ENCODE results near the gene SPATA17.

DNA sequence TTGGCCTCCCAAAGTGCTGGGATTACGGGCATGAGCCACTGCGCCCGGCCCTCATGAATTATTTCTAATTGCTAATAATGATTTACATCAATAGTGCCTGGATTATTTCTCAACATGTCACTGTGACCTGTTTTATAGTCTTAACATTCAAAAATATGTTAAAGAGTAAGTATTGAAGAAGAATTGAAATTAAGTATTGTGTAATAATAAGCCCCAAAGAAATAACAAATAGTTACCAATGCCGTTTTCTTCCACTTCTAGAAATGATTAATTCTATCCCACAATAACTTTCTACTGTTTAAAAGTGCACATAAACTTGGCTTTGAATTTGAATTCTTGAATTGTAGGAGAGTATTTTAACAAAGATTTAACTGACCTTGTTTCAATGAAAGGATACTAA, 19.5 kb downstream of the SPATA17 start:
- TF ChIP-seq POLR2A (IDR thresholded peaks at IDR 0.05) (no peak), CTCF (IDR thresholded peaks at IDR 0.05 in 4 of 5, conservative IDR thresholded peaks at IDR 0.05 in 1 of 5) (no peak)
